GM12892 (cell line): ENCODE results near the gene CDH13.
A peak's percentile ranks its signal among the peaks of the same experiment; 100 is the strongest.

Experiments
- DNase-seq: peaks from one replicate; pipeline ENCODE4 v3.0.0; 2011; ENCODE audit not compliant: insufficient read length
- FAIRE-seq: peaks from 2 replicates; lab custom pipeline; 2011; peaks lifted over from hg19 to GRCh38; lab: Jason Lieb, UNC
- POLR2A ChIP-seq: IDR thresholded peaks from 2 replicates; pipeline ENCODE4 v1.6.1; 2011; ENCODE audit warnings: low read depth, low read length, control low read depth
- POLR2AphosphoS5 ChIP-seq: IDR thresholded peaks from 2 replicates; pipeline ENCODE4 v1.6.1; 2011; ENCODE audit warnings: low read depth, low read length, control low read depth
- TAF1 ChIP-seq: IDR thresholded peaks from 2 replicates; pipeline ENCODE4 v1.6.1; 2011; ENCODE audit warnings: low read depth, mild to moderate bottlenecking, control low read depth, low read length, borderline replicate concordance

CDH13 gene

DNA sequence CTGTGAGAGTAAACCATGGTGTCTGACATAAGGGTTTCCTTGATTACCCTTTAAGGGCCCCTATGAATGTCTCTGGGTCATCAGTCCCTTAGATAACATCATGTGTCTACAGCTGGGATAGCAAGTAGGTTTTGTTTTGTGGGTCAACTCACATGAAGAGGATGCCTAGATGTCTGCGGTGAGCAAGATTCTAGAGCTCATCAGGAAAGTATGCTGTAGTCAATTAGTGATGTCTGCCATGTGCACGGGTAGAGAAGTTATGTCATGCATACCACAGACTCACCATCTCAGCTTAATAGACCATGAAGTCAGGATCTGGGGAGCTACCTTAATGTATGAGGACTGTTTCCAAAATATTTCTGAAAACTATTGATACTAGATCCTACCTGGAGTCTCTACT, 57.5 kb downstream of the CDH13 start:
- no peak for DNase-seq
- TF ChIP-seq TAF1 (no peak), POLR2A (no peak), POLR2AphosphoS5 (no peak)
- no peak for FAIRE-seq

GRCh38 chr16:82685526-82685925, 58.8 kb downstream of the CDH13 start:
- TF ChIP-seq POLR2A (no peak), POLR2AphosphoS5 (no peak), TAF1 (no peak)
- DNase-seq: no peak
- FAIRE-seq: peak; percentile 5

- FAIRE-seq (no peak), DNase-seq (no peak)
- TF ChIP-seq TAF1: no peak
- TF ChIP-seq POLR2A: no peak
- no peak for TF ChIP-seq POLR2AphosphoS5
Measured at GRCh38 chr16:82694239-82694874, 67.6 kb downstream of the CDH13 start.

- FAIRE-seq: no peak
- TF ChIP-seq POLR2A (no peak), TAF1 (no peak), POLR2AphosphoS5 (no peak)
- no peak for DNase-seq
Measured at GRCh38 chr16:82695806-82696205, 69.0 kb downstream of the CDH13 start.

GRCh38 chr16:82699260-82699659, 72.5 kb downstream of the CDH13 start:
- DNase-seq: no peak
- no peak for TF ChIP-seq TAF1
- TF ChIP-seq POLR2AphosphoS5: no peak
- TF ChIP-seq POLR2A: no peak
- FAIRE-seq: no peak

GRCh38 chr16:82699711-82700495, 73.1 kb downstream of the CDH13 start:
- TF ChIP-seq POLR2A: no peak
- TF ChIP-seq TAF1: no peak
- TF ChIP-seq POLR2AphosphoS5: no peak
- FAIRE-seq (no peak), DNase-seq (no peak)

DNA sequence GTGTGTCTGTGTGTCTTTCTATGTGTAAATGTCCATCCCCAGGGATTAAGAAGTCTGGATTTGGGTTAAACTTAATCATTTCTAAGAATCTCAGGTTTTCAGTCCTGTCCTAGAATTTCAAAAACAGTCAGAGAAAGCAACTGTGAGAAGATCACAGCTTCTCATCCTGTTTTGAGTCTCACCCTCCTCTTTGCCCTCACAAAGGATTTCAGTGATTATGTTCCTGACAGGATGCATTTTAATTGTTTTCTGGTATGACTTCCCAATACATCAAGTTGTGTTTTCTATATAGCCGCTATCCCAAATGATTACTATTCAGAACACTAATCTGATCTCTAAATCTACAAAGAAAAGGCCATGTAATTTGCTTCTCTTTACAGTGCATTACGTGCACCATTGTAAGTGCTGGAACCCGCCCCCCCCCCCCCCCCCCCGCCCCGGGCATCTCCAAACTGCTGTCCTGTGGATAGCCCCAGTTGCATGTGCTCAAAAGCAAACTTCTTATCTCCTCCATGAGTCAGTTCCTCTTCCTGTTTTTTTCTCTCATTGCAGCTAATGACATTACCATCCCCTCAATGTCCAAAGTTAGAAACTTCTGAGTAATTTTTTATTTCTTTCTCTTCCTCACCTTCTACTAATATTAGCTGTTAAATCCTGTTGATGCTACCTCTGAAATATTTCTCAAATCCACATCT, 73.9 kb downstream of the CDH13 start:
- DNase-seq (no peak), FAIRE-seq (peak; percentile 17)
- no peak for TF ChIP-seq POLR2A
- no peak for TF ChIP-seq POLR2AphosphoS5
- TF ChIP-seq TAF1: no peak

GRCh38 chr16:82701442-82701955, 74.7 kb downstream of the CDH13 start:
- peak; percentile 86 for FAIRE-seq
- DNase-seq: no peak
- TF ChIP-seq POLR2AphosphoS5: no peak
- TF ChIP-seq TAF1: no peak
- no peak for TF ChIP-seq POLR2A

DNA sequence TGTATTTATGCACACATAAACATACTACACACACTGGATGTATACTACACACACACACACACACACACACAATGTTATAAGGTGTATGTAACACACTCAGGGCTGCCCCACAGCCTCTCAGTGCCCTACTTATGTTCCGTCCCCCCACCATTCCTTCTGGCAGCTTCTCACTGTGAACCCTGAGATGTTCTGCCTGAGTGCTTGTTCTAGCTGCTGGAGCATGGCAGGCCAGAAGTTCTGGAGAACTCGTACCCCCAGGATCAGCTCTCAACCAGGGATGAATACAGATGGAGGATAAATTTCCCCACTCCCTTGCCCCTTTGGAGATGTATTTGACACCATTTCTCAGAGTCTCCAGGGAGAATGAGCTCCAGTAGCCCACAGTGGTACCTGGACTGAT, 76.4 kb downstream of the CDH13 start:
- FAIRE-seq: no peak
- no peak for DNase-seq
- no peak for TF ChIP-seq POLR2A
- no peak for TF ChIP-seq TAF1
- TF ChIP-seq POLR2AphosphoS5: no peak

GRCh38 chr16:82703871-82704768, 77.4 kb downstream of the CDH13 start:
- FAIRE-seq: peak; percentile 17
- no peak for DNase-seq
- TF ChIP-seq POLR2AphosphoS5: no peak
- TF ChIP-seq POLR2A: no peak
- TF ChIP-seq TAF1: no peak

DNA sequence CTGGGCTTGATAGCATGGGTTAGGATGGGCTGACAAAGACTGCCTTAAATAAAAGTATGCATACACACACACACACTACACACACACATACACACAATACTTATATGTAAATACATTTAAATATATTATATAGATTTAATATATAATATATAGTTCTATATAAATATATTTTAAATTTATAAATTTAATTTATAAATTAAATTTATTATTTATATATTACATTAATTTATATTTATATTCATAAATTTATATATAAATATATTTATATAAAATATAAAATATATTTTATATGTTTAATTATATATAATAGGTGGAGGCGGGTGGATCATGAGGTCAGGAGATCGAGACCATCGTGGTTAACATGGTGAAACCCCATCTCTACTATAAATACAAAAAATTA, 83.2 kb downstream of the CDH13 start:
- FAIRE-seq: no peak
- TF ChIP-seq TAF1 (no peak), POLR2AphosphoS5 (no peak), POLR2A (no peak)
- DNase-seq: no peak
